G401 (cell line): Measurements from ENCODE around the gene HEY2. TPM values are rescaled to one million over a fixed set of nuclear protein-coding genes. Genes with fewer than 3 reads are reported as not detected.

ENCODE experiments used
- DNase-seq: peaks from one replicate; pipeline ENCODE4 v3.0.0-alpha.2; 2015; ENCODE audit warnings: low spot score
- in situ Hi-C: cut with HindIII; loops from 2 replicates; pipeline ENCODE4 v1.10.0; 2016; ENCODE audit warnings: low sequenced_read_pairs, mixed read lengths
- total RNA-seq: library from RNA; depleted of rRNA; stranded (reverse); fragments of >200 nt; shearing (Covaris generic); gene quantifications from 2 replicates; pipeline ENCODE4 v1.2.3, GENCODE V29; 2014

The HEY2 gene
- total RNA-seq, 1 experiment from 2014 or later: not detected

- DNase-seq: no peak
- in situ Hi-C loops: no loop called here
Observed at GRCh38 chr6:125742024-125742423, 7.4 kb upstream of the HEY2 start.

GRCh38 chr6:125742464-125743120 is 6.8 kb upstream of the HEY2 start:
- in situ Hi-C loops: no loop called here
- DNase-seq: no peak

- DNase-seq: no peak
- in situ Hi-C loops: no loop called here
Observed at GRCh38 chr6:125743604-125744003, 5.8 kb upstream of the HEY2 start.

GRCh38 chr6:125745281-125746018 is 4.0 kb upstream of the HEY2 start:
- no peak for DNase-seq
- in situ Hi-C loops: no loop called here

GRCh38 chr6:125746019-125746414 is 3.4 kb upstream of the HEY2 start:
- no peak for DNase-seq
- in situ Hi-C loops: no loop called here

- DNase-seq: peak; percentile 79
- in situ Hi-C loops: no loop called here
Observed at GRCh38 chr6:125746731-125747588, 2.5 kb upstream of the HEY2 start.

GRCh38 chr6:125747589-125748405 is 1.6 kb upstream of the HEY2 start:
- in situ Hi-C loops: no loop called here
- peak; percentile 30 for DNase-seq

- in situ Hi-C loops: no loop called here
- peak; percentile 27 for DNase-seq
Observed at GRCh38 chr6:125748406-125749172, 843 bp upstream of the HEY2 start.

- peak; percentile 23 for DNase-seq
- in situ Hi-C loops: loop anchor here (25.0 kb wide), 1 partner anchor 413 kb away; no protein-coding TSS in a partner anchor
Observed at GRCh38 chr6:125749865-125750691, 646 bp downstream of the HEY2 start.

GRCh38 chr6:125750692-125751333 is 1.4 kb downstream of the HEY2 start:
- no peak for DNase-seq
- in situ Hi-C loops: loop anchor here (25.0 kb wide), 1 partner anchor 414 kb away; no protein-coding TSS in a partner anchor

GRCh38 chr6:125751334-125751916 is 2.0 kb downstream of the HEY2 start:
- in situ Hi-C loops: loop anchor here (25.0 kb wide), 1 partner anchor 414 kb away; no protein-coding TSS in a partner anchor
- DNase-seq: no peak

GRCh38 chr6:125752773-125753172 is 3.3 kb downstream of the HEY2 start:
- no peak for DNase-seq
- in situ Hi-C loops: loop anchor here (25.0 kb wide), 1 partner anchor 415 kb away; no protein-coding TSS in a partner anchor

- in situ Hi-C loops: loop anchor here (25.0 kb wide), 1 partner anchor 416 kb away; no protein-coding TSS in a partner anchor
- DNase-seq: peak; percentile 55
Observed at GRCh38 chr6:125753218-125753936, 3.9 kb downstream of the HEY2 start.

- no peak for DNase-seq
- in situ Hi-C loops: loop anchor here (25.0 kb wide), 1 partner anchor 417 kb away; no protein-coding TSS in a partner anchor
Observed at GRCh38 chr6:125753937-125754259, 4.5 kb downstream of the HEY2 start.

GRCh38 chr6:125754566-125754965 is 5.1 kb downstream of the HEY2 start:
- in situ Hi-C loops: loop anchor here (25.0 kb wide), 1 partner anchor 417 kb away; no protein-coding TSS in a partner anchor
- no peak for DNase-seq
